SK-N-SH (cell line): ENCODE measurements around the gene EHMT2. TPM values are rescaled to one million over a fixed set of nuclear protein-coding genes. Genes with fewer than 3 reads are reported as not detected.

Experiments
- CTCF ChIA-PET: fragments of 300-600, 350-600 bp; formaldehyde crosslinking; extraction: SDS; loops from one replicate; lab custom pipeline; 2021; lab: Yijun Ruan, JAX
- POLR2A ChIA-PET: fragments of 350-600 bp; sonication (Branson Sonifier 250); formaldehyde crosslinking; extraction: SDS; loops from one replicate; lab custom pipeline; 2020; ENCODE audit warnings: antibody characterized with exemption, inconsistent platforms; lab: Yijun Ruan, JAX
- DNase-seq: peaks from one replicate; pipeline ENCODE4 v3.0.0; 2012
- H2AFZ ChIP-seq: fragments of 200-600 bp; sonication (generic); 2 replicates; pipeline ENCODE4 v1.8.1; 2016; ENCODE audit warnings: antibody characterized with exemption, mild to moderate bottlenecking, low read depth
- H3F3A ChIP-seq: fragments of 200-600 bp; sonication (generic); replicated peaks from 2 replicates; pipeline ENCODE3; 2016; ENCODE audit warnings: antibody characterized with exemption, mild to moderate bottlenecking; ENCODE audit not compliant: insufficient read depth
- H3K27ac ChIP-seq, 2 experiments: fragments of 200-500 bp in 1 of 2; fragments of 200-600 bp in 1 of 2; sonication (Bioruptor generic) in 1 of 2; sonication (generic), shearing (Covaris generic) in 1 of 2; 2 replicates each; pipeline versions ENCODE4 v1.5.1 to v1.6.1; 2014 to 2016; ENCODE audit warnings: low read depth in 2 of 2, inconsistent platforms in 1 of 2, low read length in 1 of 2, mild to moderate bottlenecking in 1 of 2, mixed read lengths in 1 of 2
- H3K27me3 ChIP-seq: fragments of 200-600 bp; sonication (generic), shearing (Covaris generic); 2 replicates; pipeline ENCODE4 v1.6.1; 2016; ENCODE audit warnings: mixed run types; ENCODE audit not compliant: insufficient read depth
- H3K36me3 ChIP-seq, 2 experiments: fragments of 200-500 bp in 1 of 2; fragments of 200-600 bp in 1 of 2; sonication (Bioruptor generic) in 1 of 2; sonication (generic) in 1 of 2; replicated peaks in 1 of 2; 2 replicates each; pipeline versions ENCODE3 to v1.5.1; 2014 to 2016; ENCODE audit warnings: low read length in 1 of 2, mild to moderate bottlenecking in 1 of 2; ENCODE audit not compliant: insufficient read depth in 2 of 2, control insufficient read depth in 1 of 2
- H3K4me1 ChIP-seq, 2 experiments: fragments of 200-500 bp in 1 of 2; fragments of 200-600 bp in 1 of 2; sonication (Bioruptor generic) in 1 of 2; sonication (generic), shearing (Covaris generic) in 1 of 2; 2 replicates each; pipeline versions ENCODE4 v1.5.1 to v1.6.1; 2014 to 2016; ENCODE audit warnings: low read depth in 1 of 2, low read length in 1 of 2, mixed run types in 1 of 2; ENCODE audit not compliant: insufficient read depth in 2 of 2, control insufficient read depth in 1 of 2
- H3K4me2 ChIP-seq: fragments of 200-600 bp; sonication (generic), shearing (Covaris generic); 2 replicates; pipeline ENCODE4 v1.6.1; 2017; ENCODE audit warnings: mixed run types
- H3K4me3 ChIP-seq, 2 experiments: fragments of 200-500 bp in 1 of 2; fragments of 200-600 bp in 1 of 2; sonication (Bioruptor generic) in 1 of 2; sonication (generic), shearing (Covaris generic) in 1 of 2; 2 replicates each; pipeline versions ENCODE4 v1.5.1 to v1.8.1; 2014 to 2016; ENCODE audit warnings: low read depth in 2 of 2, inconsistent platforms in 1 of 2, low read length in 1 of 2, mild to moderate bottlenecking in 1 of 2, mixed read lengths in 1 of 2, moderate library complexity in 1 of 2
- H3K79me2 ChIP-seq: fragments of 200-600 bp; sonication (generic); 2 replicates; pipeline ENCODE4 v1.8.1; 2017; ENCODE audit warnings: mild to moderate bottlenecking; ENCODE audit not compliant: insufficient read depth
- H3K9ac ChIP-seq: fragments of 200-600 bp; sonication (generic); 2 replicates; pipeline ENCODE4 v1.6.1; 2017; ENCODE audit warnings: mixed run types
- H3K9me2 ChIP-seq: fragments of 200-600 bp; sonication (generic); 2 replicates; pipeline ENCODE4 v1.6.1; 2017; ENCODE audit warnings: mixed run types
- H3K9me3 ChIP-seq: fragments of 200-600 bp; sonication (generic); 2 replicates; pipeline ENCODE4 v1.6.1; 2017; ENCODE audit warnings: mixed run types, mild to moderate bottlenecking, moderate library complexity
- H4K20me1 ChIP-seq: fragments of 200-600 bp; sonication (generic); 2 replicates; pipeline ENCODE4 v1.6.1; 2017; ENCODE audit warnings: mild to moderate bottlenecking, mixed run types; ENCODE audit not compliant: insufficient read depth
- CTCF ChIP-seq: fragments of 200-600 bp; sonication (generic); IDR thresholded peaks from 2 replicates; pipeline ENCODE4 v1.6.1; 2017; ENCODE audit warnings: antibody characterized with exemption, mild to moderate bottlenecking, moderate library complexity
- FOXJ3 ChIP-seq: sonication (generic); formaldehyde crosslinking; IDR thresholded peaks from 2 replicates; pipeline ENCODE4 v1.5.1; 2020; ENCODE audit warnings: mild to moderate bottlenecking, missing genetic modification reagents
- GABPA ChIP-seq: IDR thresholded peaks from 2 replicates; pipeline ENCODE4 v1.4.0; 2012; ENCODE audit warnings: low read depth, mild to moderate bottlenecking
- GATA2 ChIP-seq: sonication (generic); formaldehyde crosslinking; IDR thresholded peaks from 2 replicates; pipeline ENCODE4 v1.5.0; 2020; ENCODE audit warnings: mild to moderate bottlenecking, missing genetic modification reagents
- JUND ChIP-seq: IDR thresholded peaks from 2 replicates; pipeline ENCODE4 v1.4.0; 2012
- NRF1 ChIP-seq: IDR thresholded peaks from 2 replicates; pipeline ENCODE4 v1.6.1; 2012; ENCODE audit warnings: low read depth, mild to moderate bottlenecking, low read length
- POLR2AphosphoS5 ChIP-seq: IDR thresholded peaks from 2 replicates; pipeline ENCODE4 v1.6.1; 2012; ENCODE audit warnings: low read depth, low read length
- REST ChIP-seq: IDR thresholded peaks from 2 replicates; pipeline ENCODE4 v1.6.1; 2012; ENCODE audit warnings: mild to moderate bottlenecking, low read depth, low read length, moderate library complexity
- RFX5 ChIP-seq: IDR thresholded peaks from 2 replicates; pipeline ENCODE4 v1.6.1; 2012; ENCODE audit warnings: mild to moderate bottlenecking, improper control_type of control experiment, low read length
- SMC3 ChIP-seq: IDR thresholded peaks from 2 replicates; pipeline ENCODE4 v1.6.1; 2012; ENCODE audit warnings: low read depth, low read length, improper control_type of control experiment
- TAF1 ChIP-seq: IDR thresholded peaks from 2 replicates; pipeline ENCODE4 v1.6.1; 2012; ENCODE audit warnings: low read depth, mild to moderate bottlenecking, low read length, moderate library complexity, borderline replicate concordance
- TEAD4 ChIP-seq: IDR thresholded peaks from 2 replicates; pipeline ENCODE4 v1.4.0; 2012; ENCODE audit warnings: mild to moderate bottlenecking, borderline replicate concordance; ENCODE audit not compliant: insufficient read depth
- ZBTB33 ChIP-seq: IDR thresholded peaks from 2 replicates; pipeline ENCODE4 v1.4.0; 2012; ENCODE audit warnings: low read depth, borderline replicate concordance
- polyA plus RNA-seq, 3 experiments: library from polyadenylated mRNA; depleted of rRNA; stranded (reverse); fragments of >200 nt; gene quantifications; 2 replicates each; pipeline ENCODE4 v1.2.3, GENCODE V29; 2012

Gene EHMT2
- polyA plus RNA-seq, 1 of the 3 experiments (the other 2 are of a cell fraction), result 72.0 TPM

GRCh38 chr6:31915351-31915750 lies 17.9 kb upstream of the EHMT2 start:
- POLR2A ChIA-PET, result no interaction called here
- no peak overlapping the region for H3K4me2 ChIP-seq
- 0 out of 4 replicates have a peak, but pooled peaks cover 0 to under 1% of the 10 kb centered on the region in 2 experiments for H3K4me1 ChIP-seq
- H3K27me3 ChIP-seq, result no peaks in the 10 kb centered on the region
- H3K9ac ChIP-seq, result no peak overlapping the region
- no peak overlapping the region for H3K27ac ChIP-seq
- peaks cover 13% of the 10 kb centered on the region for H3F3A ChIP-seq
- CTCF ChIA-PET, result interaction anchor here (1.6 kb wide), 1 partner anchor 13 kb away, joined by 3 read pairs; the partner anchor contains the start of gene ZBTB12
- no peak for DNase-seq
- H3K36me3 ChIP-seq, result no peaks in the 10 kb centered on the region
- no peaks in the 10 kb centered on the region for H3K9me2 ChIP-seq
- H2AFZ ChIP-seq, result no peak overlapping the region
- H4K20me1 ChIP-seq, result no peaks in the 10 kb centered on the region
- no peak overlapping the region for H3K4me3 ChIP-seq
- TF ChIP-seq TEAD4, result no peak
- TF ChIP-seq GATA2 (CRISPR knock-in tag), result no peak
- no peak for TF ChIP-seq TAF1
- TF ChIP-seq POLR2AphosphoS5, result no peak
- TF ChIP-seq SMC3, result no peak
- TF ChIP-seq RFX5, result no peak
- TF ChIP-seq GABPA, result no peak
- no peak for TF ChIP-seq NRF1
- TF ChIP-seq REST, result no peak
- TF ChIP-seq JUND, result no peak
- no peak for TF ChIP-seq FOXJ3 (CRISPR knock-in tag)
- no peak for TF ChIP-seq ZBTB33
- TF ChIP-seq CTCF, result no peak
- TF ChIP-seq, all 33 proteins: peak for 0
- H3K9me3 ChIP-seq, result no peaks in the 10 kb centered on the region
- no peaks in the 10 kb centered on the region for H3K79me2 ChIP-seq
